GM13976 (cell line): Measurements from ENCODE around the gene COA3.

Source experiments
- DNase-seq: peaks from one replicate; pipeline ENCODE4 v3.0.0; 2012; ENCODE audit warnings: low spot score
- CTCF ChIP-seq: IDR thresholded peaks from 2 replicates; pipeline ENCODE4 v1.5.1; 2012; ENCODE audit warnings: borderline replicate concordance, mild to moderate bottlenecking; ENCODE audit not compliant: insufficient read depth; ENCODE audit errors: extremely low read depth, missing control alignments, control extremely low read depth
- in situ Hi-C: fragments of 300-500 bp; cut with MboI; formaldehyde crosslinking; loops from one replicate; pipeline ENCODE4 v1.12.0; 2022; ENCODE audit warnings: low sequenced_read_pairs, mixed read lengths, inconsistent platforms; ENCODE audit not compliant: unreplicated experiment

The COA3 gene

GRCh38 chr17:42844761-42845555, 46.5 kb upstream of the COA3 start:
- no peak for DNase-seq
- TF ChIP-seq CTCF, result no peak
- in situ Hi-C loops, result no loop called here

DNA sequence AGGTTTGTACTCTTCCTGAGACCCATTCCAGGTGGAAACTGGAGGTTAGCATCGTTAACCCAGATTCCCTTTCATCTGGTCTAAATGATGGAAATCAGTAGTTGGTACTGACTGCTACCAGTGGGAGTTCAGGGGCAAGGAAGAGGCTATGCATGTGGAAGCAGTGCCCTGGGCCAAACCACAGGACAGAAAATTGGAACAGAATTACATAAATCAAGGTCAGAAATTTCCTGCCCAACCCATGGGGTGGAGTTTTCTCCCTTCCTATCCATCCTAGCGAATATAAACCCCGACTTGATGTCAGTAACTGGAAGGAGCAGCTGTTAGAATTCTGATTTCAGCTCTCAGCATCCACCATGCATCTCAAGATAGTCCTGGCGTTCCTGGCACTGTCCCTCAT, 45.8 kb upstream of the COA3 start, which contains the start of gene AOC2:
Gene AOC2, plus strand, starts transcription at position 310 of the 400 bp plus-strand sequence. Its CDS starts 47 bp downstream, at position 357.
- in situ Hi-C loops, result no loop called here
- no peak for TF ChIP-seq CTCF
- no peak for DNase-seq

DNA sequence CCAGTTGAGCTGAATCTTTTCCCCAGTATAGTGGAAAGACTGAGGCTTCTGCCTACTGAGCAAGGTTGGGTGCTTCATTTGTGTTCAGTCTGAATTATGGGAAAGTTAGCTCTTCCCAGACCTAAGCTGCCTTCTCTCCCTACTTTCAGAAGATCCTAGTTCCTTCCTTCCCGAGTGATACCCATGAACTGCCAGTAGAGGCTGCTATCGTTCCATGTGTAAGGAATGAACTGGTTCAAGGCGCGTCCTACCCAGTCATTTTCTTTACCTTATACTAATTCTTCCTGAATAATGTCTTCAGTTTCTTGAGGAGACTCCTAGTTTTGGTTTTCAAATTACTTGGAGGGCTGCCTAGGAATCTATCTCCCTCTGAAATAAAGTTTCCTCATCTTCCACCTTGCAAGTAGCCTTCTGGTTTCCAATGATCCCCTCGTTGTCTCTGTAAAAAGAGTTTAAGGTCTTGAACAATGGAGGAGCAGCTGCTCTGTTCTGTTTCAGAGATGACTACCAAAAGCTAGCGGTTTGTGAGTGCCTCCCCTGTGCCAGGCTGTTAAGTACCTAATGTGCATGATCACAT, 44.9 kb upstream of the COA3 start:
- in situ Hi-C loops, result no loop called here
- TF ChIP-seq CTCF, result peak; percentile 54
- peak; percentile 53 for DNase-seq

DNA sequence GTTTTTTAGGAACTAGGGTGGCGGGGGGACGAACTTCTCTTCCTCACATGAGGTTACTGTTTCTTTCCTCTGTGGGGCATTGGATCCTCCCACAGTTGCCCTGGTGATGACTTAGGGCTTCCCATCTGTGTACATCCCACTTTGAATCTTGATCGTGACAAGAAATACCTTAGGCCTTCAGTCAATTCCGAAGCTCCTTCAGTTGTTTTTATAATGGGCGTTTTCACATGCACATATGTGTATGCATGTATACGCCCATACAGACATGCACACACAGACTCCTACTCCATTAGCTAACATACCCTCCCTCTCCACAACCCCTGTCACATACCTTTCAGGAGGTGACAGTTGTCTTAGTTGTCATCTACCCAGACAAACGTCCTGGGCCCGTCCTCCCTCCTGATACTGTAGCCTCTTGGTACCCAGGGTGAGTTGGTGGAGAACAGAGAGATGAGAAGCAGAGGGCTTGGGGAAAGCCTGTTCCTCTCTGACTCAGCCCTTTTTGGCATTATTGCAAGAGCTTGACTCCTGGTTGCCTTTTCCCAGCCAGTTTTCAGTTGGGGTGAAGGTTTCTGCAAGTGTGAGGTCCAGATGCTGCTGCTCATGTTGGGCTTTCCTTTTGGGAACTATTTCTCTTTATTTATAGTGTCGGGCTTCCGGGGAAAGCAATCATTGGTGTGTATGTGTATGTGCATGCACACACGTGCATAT, 43.6 kb upstream of the COA3 start:
- TF ChIP-seq CTCF, result no peak
- no peak for DNase-seq
- in situ Hi-C loops, result no loop called here

DNA sequence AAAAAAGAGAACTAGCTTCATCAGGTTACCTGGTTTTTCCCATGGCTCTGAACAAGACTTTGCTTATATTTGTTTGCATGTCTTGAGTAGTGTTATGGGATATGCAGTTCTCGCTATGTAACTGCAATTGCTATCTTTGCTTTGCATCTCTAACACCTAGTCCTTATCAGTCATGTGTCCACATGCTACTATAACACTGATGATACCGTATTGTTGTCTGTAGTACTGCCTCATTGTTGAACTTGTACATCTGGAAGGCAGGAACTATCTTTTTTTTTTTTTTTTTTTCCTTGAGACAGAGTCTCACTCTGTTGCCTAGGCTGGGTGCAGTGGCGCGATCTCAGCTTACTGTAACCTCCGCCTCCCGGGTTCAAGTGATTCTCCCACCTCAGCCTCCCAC, 37.2 kb upstream of the COA3 start:
- in situ Hi-C loops, result no loop called here
- DNase-seq, result no peak
- TF ChIP-seq CTCF, result no peak

GRCh38 chr17:42833767-42834422, 35.4 kb upstream of the COA3 start:
- in situ Hi-C loops, result no loop called here

More at GRCh38 chr17:42833767-42834422, 35.4 kb upstream of the COA3 start:
- TF ChIP-seq CTCF, result no peak
- DNase-seq, result no peak
